Liver (tissue), 9 donors: ENCODE results near the gene ERC2. TPM values are rescaled to one million over a fixed set of nuclear protein-coding genes. Genes with fewer than 3 reads are reported as not detected.

Experiments
- DNase-seq: peaks from one replicate; pipeline ENCODE4 v3.0.0-alpha.2; 2017; ENCODE audit warnings: low spot score
- H3K27ac ChIP-seq, 2 donors: one replicate each; pipeline ENCODE4 v1.7.0; 2013; ENCODE audit warnings: inconsistent platforms in 2 of 2, low read length in 2 of 2, control low read depth in 1 of 2, low read depth in 1 of 2, mild to moderate bottlenecking in 1 of 2
- H3K27me3 ChIP-seq, 4 donors: one replicate each; pipeline versions ENCODE4 v1.6.1 to v1.7.0; 2013; ENCODE audit warnings: low read length in 3 of 4, inconsistent platforms in 1 of 4, mild to moderate bottlenecking in 1 of 4, moderate library complexity in 1 of 4; ENCODE audit not compliant: control insufficient read depth in 4 of 4, insufficient read depth in 4 of 4
- H3K36me3 ChIP-seq, 4 donors: one replicate each; pipeline versions ENCODE4 v1.6.1 to v1.7.0; 2013; ENCODE audit warnings: low read length in 3 of 4, mild to moderate bottlenecking in 3 of 4, low read depth in 1 of 4, moderate library complexity in 1 of 4; ENCODE audit not compliant: control insufficient read depth in 4 of 4, insufficient read depth in 3 of 4
- H3K4me1 ChIP-seq, 4 donors: one replicate each; pipeline versions ENCODE4 v1.6.1 to v1.7.0; 2013; ENCODE audit warnings: low read length in 3 of 4, mild to moderate bottlenecking in 3 of 4, moderate library complexity in 1 of 4; ENCODE audit not compliant: control insufficient read depth in 4 of 4, insufficient read depth in 4 of 4
- H3K4me3 ChIP-seq, 3 donors: one replicate each; pipeline versions ENCODE4 v1.6.1 to v1.7.0; 2013; ENCODE audit warnings: low read length in 3 of 3, control low read depth in 1 of 3, low read depth in 1 of 3, mild to moderate bottlenecking in 1 of 3
- H3K9ac ChIP-seq, 2 donors: one replicate each; pipeline ENCODE4 v1.7.0; 2013; ENCODE audit warnings: low read length in 2 of 2, mild to moderate bottlenecking in 2 of 2, moderate library complexity in 2 of 2, control low read depth in 1 of 2, low read depth in 1 of 2
- H3K9me3 ChIP-seq, 4 donors: one replicate each; pipeline versions ENCODE4 v1.6.1 to v1.7.0; 2013; ENCODE audit warnings: low read length in 3 of 4; ENCODE audit not compliant: control insufficient read depth in 4 of 4
- EGR1 ChIP-seq, 2 donors: IDR thresholded peaks; 2 replicates each; pipeline ENCODE4 v1.6.1; 2016 to 2018; ENCODE audit warnings: antibody characterized with exemption in 2 of 2, low read depth in 2 of 2
- FOXA1 ChIP-seq: IDR thresholded peaks from 2 replicates; pipeline ENCODE4 v1.6.1; 2016; ENCODE audit warnings: antibody characterized with exemption
- FOXA2 ChIP-seq: IDR thresholded peaks from 2 replicates; pipeline ENCODE4 v1.6.1; 2016; ENCODE audit warnings: antibody characterized with exemption
- GABPA ChIP-seq, 2 donors: IDR thresholded peaks in 1 of 2; conservative IDR thresholded peaks in 1 of 2; 2 replicates each; pipeline ENCODE4 v1.6.1; 2016; ENCODE audit warnings: antibody characterized with exemption in 2 of 2, mild to moderate bottlenecking in 1 of 2, moderate library complexity in 1 of 2
- HNF4A ChIP-seq, 2 donors: conservative IDR thresholded peaks; 2 replicates each; pipeline ENCODE4 v1.6.1; 2016; ENCODE audit warnings: antibody characterized with exemption in 2 of 2, mild to moderate bottlenecking in 2 of 2
- HNF4G ChIP-seq: IDR thresholded peaks from 2 replicates; pipeline ENCODE4 v1.6.1; 2016; ENCODE audit warnings: antibody characterized with exemption
- JUND ChIP-seq, 2 donors: IDR thresholded peaks; 2 replicates each; pipeline ENCODE4 v1.6.1; 2016; ENCODE audit warnings: antibody characterized with exemption in 2 of 2
- NR2F2 ChIP-seq: IDR thresholded peaks from 2 replicates; pipeline ENCODE4 v1.6.1; 2016; ENCODE audit warnings: antibody characterized with exemption
- RAD21 ChIP-seq, 2 donors: IDR thresholded peaks; 2 replicates each; pipeline ENCODE4 v1.6.1; 2016; ENCODE audit warnings: antibody characterized with exemption in 2 of 2, mild to moderate bottlenecking in 2 of 2
- RXRA ChIP-seq, 2 donors: IDR thresholded peaks; 2 replicates each; pipeline ENCODE4 v1.6.1; 2017 to 2018; ENCODE audit warnings: antibody characterized with exemption in 2 of 2, mild to moderate bottlenecking in 1 of 2
- SP1 ChIP-seq: IDR thresholded peaks from 2 replicates; pipeline ENCODE4 v1.6.1; 2018; ENCODE audit warnings: antibody characterized with exemption, mild to moderate bottlenecking
- TAF1 ChIP-seq: conservative IDR thresholded peaks from 2 replicates; pipeline ENCODE4 v1.6.1; 2016; ENCODE audit warnings: antibody characterized with exemption, mild to moderate bottlenecking
- YY1 ChIP-seq: IDR thresholded peaks from 2 replicates; pipeline ENCODE4 v1.6.1; 2016; ENCODE audit warnings: antibody characterized with exemption, mild to moderate bottlenecking
- WGBS: extraction: QIAGEN DNeasy Blood & Tissue Kit; methylation state at CpG from one replicate; pipeline ENCODE4 v1.1.7; 2013; 5-methylcytosine and 5-hydroxymethylcytosine counted together
- polyA plus RNA-seq, 2 donors: library from polyadenylated mRNA; stranded (reverse) in 1 of 2; unstranded in 1 of 2; fragments of 200-250 nt in 1 of 2; fragments of >200 nt in 1 of 2; fragmentation: Nextera tagmentation in 1 of 2; extraction: Ambion mirVana in 1 of 2; gene quantifications; one replicate each; pipeline versions ENCODE4 v1.2.1 to v1.2.3, GENCODE V29; 2013 to 2015
- total RNA-seq, 2 donors: library from RNA; depleted of rRNA; stranded (reverse); fragments of >200 nt; gene quantifications; one replicate each; pipeline ENCODE4 v1.2.3, GENCODE V29; 2014
- TF ChIP-seq, protein P1 (sequence below): IDR thresholded peaks from 2 replicates; pipeline ENCODE4 v1.6.1; 2016; ENCODE audit warnings: antibody characterized with exemption
- TF ChIP-seq, protein P2 (sequence below): IDR thresholded peaks from 2 replicates; pipeline ENCODE4 v1.6.1; 2016; ENCODE audit warnings: antibody characterized with exemption, mild to moderate bottlenecking
- TF ChIP-seq, protein P3 (sequence below): IDR thresholded peaks from 2 replicates; pipeline ENCODE4 v1.6.1; 2016; ENCODE audit warnings: antibody characterized with exemption
- TF ChIP-seq, protein P4 (sequence below): fragments of 150-350 bp; IDR thresholded peaks from 2 replicates; pipeline ENCODE4 v1.5.1; 2017; ENCODE audit warnings: improper control_type of control experiment, low read depth, low read length; ENCODE audit not compliant: missing input control
- TF ChIP-seq, protein P5 (sequence below): IDR thresholded peaks from 2 replicates; pipeline ENCODE4 v1.6.1; 2016; ENCODE audit warnings: antibody characterized with exemption
- donor health status: healthy.
- donor health status: healthy.
- donor health status: healthy.
- donor health status: healthy.
- donor health status: healthy.

The ERC2 gene
- total and polyA plus RNA-seq, 4 donors, result 0.14 to 0.25 TPM; not detected in 2

DNA sequence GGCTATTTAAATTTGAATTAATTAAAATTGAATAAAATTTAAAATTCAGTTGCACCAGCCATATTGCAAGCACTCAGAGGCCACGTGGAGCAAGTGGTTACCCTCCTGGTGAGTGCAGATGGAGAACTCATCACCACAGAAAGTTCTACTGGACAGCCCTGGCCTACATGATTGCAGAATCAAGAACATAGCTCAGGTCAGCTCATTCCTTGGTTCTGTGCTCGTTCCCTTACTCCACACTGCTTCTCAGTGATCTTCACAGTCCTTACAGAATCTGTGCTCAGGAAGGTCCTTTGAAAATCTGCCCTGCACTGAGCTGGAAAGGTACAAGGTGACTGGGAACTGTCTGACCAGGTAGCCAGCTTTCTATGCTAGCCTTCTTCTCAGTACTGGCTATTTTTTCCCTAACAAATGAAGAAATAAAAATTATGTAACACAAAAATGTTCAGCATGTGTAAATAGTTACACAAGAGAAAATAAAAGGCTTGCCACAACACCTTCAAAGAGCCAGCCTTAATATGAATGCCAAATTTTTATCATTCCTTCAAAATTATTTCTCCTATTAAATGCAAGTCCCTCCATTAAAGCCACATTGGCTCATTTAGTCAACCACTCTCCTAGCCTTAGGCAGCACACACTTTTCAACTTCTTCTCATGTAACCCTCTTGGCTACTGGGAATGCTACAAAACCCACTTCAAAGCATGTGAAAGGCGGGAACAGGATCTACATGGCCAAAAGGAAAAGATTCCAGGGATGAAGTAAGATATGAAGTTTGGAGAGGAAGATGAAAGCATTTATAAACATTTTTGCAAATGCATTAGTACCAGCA lies 654.8 kb downstream of the ERC2 start:
- Histone ChIP-seq H3K4me1 (peaks cover 0 to 1% (median 0%) of the 10 kb centered on the region in 4 donors), H3K36me3 (no peaks in the 10 kb centered on the region), H3K9ac (no peak overlapping the region), H3K27me3 (no peaks in the 10 kb centered on the region), H3K27ac (no peak overlapping the region), H3K9me3 (no peaks in the 10 kb centered on the region), H3K4me3 (no peak overlapping the region)
- 75% methylated on average over 3 of the region's 3 CpGs for WGBS
- no peak for DNase-seq
- TF ChIP-seq RXRA (IDR thresholded peaks at IDR 0.05) (no peak), RAD21 (IDR thresholded peaks at IDR 0.05) (no peak), SP1 (no peak), FOXA2 (no peak), JUND (IDR thresholded peaks at IDR 0.05) (no peak), NR2F2 (no peak), EGR1 (IDR thresholded peaks at IDR 0.05; ENCODE audit: low read depth in 2 of 2) (no peak), TAF1 (no peak), HNF4A (conservative IDR thresholded peaks at IDR 0.05) (no peak), HNF4G (no peak), YY1 (no peak), GABPA (IDR thresholded peaks at IDR 0.05 in 1 of 2, conservative IDR thresholded peaks at IDR 0.05 in 1 of 2) (no peak), FOXA1 (no peak)
- TF ChIP-seq, protein P1, sequence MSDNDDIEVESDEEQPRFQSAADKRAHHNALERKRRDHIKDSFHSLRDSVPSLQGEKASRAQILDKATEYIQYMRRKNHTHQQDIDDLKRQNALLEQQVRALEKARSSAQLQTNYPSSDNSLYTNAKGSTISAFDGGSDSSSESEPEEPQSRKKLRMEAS, result no peak
- TF ChIP-seq, protein P2, sequence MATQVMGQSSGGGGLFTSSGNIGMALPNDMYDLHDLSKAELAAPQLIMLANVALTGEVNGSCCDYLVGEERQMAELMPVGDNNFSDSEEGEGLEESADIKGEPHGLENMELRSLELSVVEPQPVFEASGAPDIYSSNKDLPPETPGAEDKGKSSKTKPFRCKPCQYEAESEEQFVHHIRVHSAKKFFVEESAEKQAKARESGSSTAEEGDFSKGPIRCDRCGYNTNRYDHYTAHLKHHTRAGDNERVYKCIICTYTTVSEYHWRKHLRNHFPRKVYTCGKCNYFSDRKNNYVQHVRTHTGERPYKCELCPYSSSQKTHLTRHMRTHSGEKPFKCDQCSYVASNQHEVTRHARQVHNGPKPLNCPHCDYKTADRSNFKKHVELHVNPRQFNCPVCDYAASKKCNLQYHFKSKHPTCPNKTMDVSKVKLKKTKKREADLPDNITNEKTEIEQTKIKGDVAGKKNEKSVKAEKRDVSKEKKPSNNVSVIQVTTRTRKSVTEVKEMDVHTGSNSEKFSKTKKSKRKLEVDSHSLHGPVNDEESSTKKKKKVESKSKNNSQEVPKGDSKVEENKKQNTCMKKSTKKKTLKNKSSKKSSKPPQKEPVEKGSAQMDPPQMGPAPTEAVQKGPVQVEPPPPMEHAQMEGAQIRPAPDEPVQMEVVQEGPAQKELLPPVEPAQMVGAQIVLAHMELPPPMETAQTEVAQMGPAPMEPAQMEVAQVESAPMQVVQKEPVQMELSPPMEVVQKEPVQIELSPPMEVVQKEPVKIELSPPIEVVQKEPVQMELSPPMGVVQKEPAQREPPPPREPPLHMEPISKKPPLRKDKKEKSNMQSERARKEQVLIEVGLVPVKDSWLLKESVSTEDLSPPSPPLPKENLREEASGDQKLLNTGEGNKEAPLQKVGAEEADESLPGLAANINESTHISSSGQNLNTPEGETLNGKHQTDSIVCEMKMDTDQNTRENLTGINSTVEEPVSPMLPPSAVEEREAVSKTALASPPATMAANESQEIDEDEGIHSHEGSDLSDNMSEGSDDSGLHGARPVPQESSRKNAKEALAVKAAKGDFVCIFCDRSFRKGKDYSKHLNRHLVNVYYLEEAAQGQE, result no peak
- TF ChIP-seq, protein P3, sequence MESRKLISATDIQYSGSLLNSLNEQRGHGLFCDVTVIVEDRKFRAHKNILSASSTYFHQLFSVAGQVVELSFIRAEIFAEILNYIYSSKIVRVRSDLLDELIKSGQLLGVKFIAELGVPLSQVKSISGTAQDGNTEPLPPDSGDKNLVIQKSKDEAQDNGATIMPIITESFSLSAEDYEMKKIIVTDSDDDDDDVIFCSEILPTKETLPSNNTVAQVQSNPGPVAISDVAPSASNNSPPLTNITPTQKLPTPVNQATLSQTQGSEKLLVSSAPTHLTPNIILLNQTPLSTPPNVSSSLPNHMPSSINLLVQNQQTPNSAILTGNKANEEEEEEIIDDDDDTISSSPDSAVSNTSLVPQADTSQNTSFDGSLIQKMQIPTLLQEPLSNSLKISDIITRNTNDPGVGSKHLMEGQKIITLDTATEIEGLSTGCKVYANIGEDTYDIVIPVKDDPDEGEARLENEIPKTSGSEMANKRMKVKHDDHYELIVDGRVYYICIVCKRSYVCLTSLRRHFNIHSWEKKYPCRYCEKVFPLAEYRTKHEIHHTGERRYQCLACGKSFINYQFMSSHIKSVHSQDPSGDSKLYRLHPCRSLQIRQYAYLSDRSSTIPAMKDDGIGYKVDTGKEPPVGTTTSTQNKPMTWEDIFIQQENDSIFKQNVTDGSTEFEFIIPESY, result no peak
- TF ChIP-seq, protein P4, sequence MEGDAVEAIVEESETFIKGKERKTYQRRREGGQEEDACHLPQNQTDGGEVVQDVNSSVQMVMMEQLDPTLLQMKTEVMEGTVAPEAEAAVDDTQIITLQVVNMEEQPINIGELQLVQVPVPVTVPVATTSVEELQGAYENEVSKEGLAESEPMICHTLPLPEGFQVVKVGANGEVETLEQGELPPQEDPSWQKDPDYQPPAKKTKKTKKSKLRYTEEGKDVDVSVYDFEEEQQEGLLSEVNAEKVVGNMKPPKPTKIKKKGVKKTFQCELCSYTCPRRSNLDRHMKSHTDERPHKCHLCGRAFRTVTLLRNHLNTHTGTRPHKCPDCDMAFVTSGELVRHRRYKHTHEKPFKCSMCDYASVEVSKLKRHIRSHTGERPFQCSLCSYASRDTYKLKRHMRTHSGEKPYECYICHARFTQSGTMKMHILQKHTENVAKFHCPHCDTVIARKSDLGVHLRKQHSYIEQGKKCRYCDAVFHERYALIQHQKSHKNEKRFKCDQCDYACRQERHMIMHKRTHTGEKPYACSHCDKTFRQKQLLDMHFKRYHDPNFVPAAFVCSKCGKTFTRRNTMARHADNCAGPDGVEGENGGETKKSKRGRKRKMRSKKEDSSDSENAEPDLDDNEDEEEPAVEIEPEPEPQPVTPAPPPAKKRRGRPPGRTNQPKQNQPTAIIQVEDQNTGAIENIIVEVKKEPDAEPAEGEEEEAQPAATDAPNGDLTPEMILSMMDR, result no peak
- TF ChIP-seq, protein P5, sequence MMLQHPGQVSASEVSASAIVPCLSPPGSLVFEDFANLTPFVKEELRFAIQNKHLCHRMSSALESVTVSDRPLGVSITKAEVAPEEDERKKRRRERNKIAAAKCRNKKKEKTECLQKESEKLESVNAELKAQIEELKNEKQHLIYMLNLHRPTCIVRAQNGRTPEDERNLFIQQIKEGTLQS, result no peak
